ENCODE results near the gene NOS1AP.

GRCh38 chr1:162137179-162137960, 67.9 kb downstream of the NOS1AP start:
- TF ChIP-seq CTCF (IDR thresholded peaks at IDR 0.05), result no peak
- no peak for TF ChIP-seq POLR2A (IDR thresholded peaks at IDR 0.05)
- TF ChIP-seq EP300 (IDR thresholded peaks at IDR 0.05), result no peak

All from ovary (tissue), 3 donors.